ENCODE results near the gene PCNX3. TPM values are rescaled to one million over a fixed set of nuclear protein-coding genes. Genes with fewer than 3 reads are reported as not detected.
"Not testable (repeated sequence)": the region's sequence is repeated elsewhere in the genome, so short reads cannot be mapped to it uniquely, and the experiment has no call there.

Gene PCNX3
- total RNA-seq, 1 donor from 2014 or later, result 30.6 TPM

DNA sequence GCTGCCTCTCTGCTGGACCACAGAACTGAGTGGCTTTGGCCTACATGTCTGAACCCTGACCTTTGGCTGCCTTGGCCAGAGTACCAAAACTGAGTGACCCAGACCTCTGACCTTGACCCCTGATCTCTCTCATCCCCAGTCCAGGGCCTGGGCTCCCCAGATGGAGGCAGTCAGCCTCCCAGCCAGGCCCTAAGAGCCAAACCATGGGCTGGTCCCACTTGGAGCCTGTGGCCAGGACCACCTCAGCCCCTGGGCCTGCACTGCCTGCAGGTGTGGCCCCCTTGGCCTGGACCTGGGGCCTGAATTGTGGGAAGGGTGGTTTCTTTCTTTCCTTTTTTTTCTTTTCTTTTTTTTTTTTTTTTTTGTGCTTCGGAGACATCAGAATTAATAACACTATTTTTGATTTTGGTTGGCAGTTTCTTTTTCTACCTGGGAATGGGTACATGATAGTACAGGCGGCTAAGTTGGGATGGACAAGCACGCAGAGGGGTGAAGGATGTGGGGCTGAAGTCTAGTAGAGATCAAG is 21.5 kb downstream of the PCNX3 start:
- DNase-seq (ENCODE audit: low spot score), result no peak

DNA sequence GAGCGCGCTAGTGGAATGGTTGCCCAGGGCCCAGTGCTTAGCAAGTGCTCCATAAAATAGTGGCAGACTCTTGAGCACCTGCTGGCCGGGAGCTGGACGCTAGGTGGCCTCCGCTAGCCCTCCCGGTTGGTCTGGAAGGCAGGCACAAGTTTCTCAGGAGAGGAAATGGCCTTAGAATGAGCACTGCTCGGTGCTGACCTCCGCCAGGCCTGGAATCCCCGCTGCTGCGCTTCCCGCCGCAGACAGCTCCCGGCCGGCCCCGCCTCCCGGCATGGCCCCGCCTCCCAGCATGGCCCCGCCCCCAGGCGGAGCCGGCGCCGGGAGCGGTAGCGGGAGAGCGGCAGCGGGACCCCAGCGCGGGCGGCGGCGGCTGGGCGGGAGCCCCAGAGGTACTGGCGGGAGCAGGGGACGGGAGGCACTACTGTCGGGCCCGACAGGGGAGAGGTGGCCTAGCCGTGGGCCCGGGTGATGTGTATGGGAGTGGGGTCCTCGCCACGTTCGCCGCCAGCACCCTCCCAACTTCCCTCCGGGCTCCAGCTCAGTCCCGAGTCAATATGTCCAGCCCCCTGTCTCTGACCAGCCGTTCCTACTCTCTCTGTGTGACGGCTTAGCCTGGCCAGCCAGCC is 22.3 kb downstream of the PCNX3 start, which contains the start of gene SIPA1:
Gene SIPA1, plus strand, starts transcription at position 308 of the 626 bp plus-strand sequence. CDS start 2,821 bp downstream, outside the sequence.
- peak; percentile 94 for DNase-seq (ENCODE audit: low spot score)

DNA sequence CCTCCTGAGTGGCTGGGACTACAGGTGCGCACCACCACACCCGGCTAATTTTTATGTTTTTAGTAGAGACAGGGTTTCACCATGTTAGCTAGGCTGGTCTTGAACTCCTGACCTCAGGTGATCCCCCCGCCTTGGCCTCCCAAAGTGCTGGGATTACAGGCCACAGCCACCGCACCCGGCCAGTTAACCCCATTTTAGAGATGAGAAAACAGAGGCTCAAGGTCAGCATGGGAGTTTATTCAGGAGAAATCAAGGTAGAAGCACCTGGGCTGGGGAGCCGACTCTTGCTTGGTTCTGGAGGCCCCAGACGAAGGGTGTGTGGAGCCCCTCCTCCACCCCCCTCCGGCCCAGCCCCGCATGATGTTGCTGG is 23.6 kb downstream of the PCNX3 start:
- not testable (repeated sequence) for DNase-seq (ENCODE audit: low spot score)

DNA sequence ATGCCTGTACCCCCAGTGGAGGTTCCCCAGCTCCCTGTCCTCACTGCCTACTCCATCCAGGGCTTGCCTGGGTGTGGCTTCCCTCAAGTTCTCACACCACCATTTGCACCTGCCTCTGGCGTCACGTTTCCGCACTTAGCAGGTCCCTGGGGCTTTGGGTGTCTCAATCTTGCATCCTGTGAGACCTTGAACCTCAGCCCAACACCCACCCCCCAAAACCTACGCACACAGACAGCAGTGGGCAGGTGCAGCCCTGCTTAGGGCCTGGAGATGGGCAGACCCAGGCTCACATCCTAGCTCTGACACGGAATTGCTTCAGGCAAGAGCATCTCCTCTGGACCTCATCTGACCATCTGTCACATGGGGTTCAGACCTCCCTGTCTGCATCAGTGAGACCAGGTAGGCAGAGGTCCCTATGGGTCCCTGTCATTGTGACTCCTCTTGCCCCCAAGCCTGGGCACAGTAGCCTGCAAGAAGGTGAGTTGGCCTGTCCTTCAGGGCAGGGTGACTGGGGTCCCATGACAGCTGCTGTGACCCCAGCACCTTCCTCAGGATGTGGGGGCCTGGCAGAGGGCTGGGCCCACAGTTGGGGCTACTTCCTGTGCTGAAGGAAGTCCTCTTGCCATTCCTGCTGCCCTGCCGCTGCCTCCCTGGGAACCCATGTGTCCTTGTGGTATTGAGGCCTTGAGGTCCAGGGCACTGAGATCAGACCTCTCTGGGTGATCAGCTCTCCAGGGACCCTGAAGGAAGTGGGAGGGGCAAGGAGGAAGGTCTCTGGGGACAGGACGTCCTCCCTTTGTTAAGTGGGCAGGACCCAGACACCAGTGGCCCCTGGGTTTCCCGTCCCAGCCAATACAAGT is 24.3 kb downstream of the PCNX3 start:
- DNase-seq (ENCODE audit: low spot score), result no peak

DNA sequence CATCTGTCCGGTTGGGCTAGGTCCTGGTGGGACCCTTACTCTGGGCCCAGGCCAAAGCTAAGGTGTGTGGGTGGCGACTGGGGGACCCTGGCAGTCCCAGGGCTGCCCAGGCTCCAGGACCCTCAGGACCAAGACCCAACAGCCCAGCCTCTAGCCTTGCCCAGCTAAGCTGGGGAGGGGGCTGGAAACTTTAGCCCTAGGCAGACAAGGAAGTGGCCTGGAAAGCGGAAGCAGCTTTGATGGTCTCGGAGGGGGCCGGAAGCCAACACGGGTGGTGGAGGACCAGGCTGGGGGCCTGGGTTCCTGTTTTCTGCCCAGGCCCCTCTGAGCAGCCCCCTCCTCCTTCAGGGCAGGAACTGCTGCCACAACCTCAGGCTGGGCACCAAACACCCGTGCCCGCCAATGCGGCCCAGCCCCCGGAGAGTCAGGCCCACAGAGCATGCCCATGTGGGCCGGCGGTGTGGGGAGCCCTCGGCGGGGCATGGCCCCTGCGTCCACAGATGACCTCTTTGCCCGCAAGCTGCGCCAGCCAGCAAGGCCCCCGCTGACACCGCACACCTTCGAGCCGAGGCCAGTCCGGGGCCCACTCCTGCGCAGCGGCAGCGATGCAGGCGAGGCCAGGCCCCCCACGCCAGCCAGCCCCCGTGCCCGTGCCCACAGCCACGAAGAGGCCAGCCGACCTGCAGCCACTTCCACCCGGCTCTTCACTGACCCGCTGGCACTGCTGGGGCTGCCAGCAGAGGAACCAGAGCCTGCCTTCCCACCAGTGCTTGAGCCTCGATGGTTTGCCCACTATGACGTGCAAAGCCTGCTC is 25.1 kb downstream of the PCNX3 start:
- no peak for DNase-seq (ENCODE audit: low spot score)

DNA sequence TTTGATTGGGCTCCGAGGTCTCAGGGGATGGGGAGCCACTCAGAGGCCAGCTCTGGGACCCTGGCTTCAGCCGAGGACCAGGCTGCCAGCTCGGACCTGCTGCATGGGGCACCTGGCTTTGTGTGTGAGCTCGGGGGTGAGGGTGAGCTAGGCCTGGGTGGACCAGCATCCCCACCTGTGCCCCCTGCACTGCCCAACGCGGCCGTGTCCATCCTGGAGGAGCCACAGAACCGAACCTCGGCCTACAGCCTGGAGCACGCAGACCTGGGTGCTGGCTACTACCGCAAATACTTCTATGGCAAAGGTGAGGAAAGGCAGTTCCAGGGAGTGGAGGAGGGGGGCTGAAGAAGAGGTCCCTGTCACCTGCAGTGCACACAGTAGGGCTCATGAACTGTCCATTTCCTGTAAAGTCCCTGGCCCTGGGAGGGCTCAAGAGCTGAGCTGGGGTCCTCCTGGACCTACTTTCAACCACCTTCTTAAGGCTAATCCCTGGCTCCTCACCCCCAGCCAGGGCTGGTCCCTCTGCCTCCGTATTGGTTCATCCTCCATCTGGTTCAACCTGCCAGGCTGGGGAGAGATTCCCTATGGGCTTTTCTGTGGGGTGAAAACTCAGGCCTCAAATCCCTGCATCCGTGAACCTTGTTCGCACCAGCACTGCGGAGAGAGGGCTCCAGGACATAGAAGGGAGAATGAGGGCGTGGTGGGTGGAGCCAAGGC is 25.9 kb downstream of the PCNX3 start:
- no peak for DNase-seq (ENCODE audit: low spot score)

DNA sequence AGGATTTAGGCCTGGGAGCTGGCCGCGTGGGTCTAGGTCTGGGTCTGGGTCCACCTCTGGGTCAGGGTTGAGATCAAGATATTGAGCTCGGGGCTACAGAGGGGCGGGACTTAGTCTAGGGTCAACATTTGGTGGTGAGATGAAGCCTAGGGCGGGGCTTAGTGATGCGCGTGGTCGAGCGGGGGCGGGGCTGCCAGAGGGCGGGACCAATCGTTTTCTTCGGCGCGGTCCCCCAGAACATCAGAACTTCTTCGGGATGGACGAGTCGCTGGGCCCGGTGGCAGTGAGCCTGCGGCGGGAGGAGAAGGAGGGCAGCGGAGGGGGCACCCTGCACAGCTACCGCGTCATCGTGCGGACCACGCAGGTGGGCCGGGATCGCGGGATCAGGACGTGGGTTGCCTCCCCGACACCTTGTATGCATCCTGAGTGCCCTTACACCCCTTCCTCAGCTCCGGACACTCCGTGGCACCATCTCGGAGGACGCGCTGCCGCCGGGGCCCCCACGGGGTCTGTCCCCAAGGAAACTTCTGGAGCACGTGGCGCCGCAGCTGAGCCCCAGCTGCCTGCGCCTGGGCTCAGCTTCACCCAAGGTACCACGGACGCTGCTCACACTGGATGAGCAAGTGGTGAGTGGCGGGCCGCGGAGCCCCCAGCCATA is 26.6 kb downstream of the PCNX3 start:
- DNase-seq (ENCODE audit: low spot score), result no peak

DNA sequence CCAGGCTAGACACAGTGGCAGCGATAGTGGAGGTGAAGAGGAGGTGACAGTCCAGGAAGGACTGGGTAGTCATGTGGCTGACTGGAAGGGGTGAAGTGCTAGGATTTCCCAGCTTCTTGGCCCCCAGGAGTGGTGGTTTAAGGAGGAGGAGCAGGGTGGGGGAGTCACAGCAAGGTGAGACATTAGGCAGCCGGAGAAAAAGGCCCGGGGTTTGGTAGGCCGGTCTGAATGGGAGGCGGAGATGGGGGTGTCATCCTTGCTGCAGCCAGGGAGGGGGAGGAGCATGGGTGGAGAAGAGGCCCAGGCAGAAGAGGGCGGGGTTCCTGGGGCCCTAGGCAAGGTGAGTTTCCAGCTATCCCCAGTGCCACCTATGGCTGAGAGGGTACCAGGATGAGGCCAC is 28.4 kb downstream of the PCNX3 start:
- DNase-seq (ENCODE audit: low spot score), result no peak

DNA sequence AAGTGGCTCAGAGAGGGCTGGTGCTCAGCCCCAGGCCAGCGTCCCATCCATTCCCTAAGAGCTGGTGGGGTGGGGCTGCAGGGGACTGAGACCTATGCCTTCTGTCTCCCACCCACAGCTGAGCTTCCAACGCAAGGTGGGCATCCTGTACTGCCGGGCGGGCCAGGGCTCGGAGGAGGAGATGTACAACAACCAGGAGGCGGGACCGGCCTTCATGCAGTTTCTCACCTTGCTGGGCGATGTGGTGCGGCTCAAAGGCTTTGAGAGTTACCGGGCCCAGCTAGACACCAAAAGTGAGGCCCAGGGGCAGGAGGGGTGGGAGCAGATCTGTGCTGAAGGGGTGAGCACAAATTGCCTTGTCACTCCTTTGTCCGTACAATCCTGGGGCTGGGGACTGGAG is 29.3 kb downstream of the PCNX3 start:
- DNase-seq (ENCODE audit: low spot score), result no peak

DNA sequence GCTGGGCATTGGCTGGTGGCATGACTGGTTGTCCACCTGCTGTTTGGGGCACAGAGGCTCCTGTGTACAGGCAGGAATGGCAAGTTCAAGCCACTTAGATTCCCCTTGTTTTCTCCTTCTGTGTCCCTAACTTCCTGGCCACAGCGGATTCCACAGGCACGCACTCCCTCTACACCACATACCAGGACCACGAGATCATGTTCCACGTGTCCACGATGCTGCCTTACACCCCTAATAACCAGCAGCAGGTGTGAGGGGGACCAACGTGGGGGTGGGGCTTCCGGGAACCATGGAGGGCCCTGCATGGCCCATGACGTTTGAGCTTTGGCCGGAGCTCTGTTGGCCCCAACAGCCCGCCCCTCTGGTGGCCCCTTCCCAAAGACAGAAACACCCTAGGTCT is 30.1 kb downstream of the PCNX3 start:
- DNase-seq (ENCODE audit: low spot score), result no peak

DNA sequence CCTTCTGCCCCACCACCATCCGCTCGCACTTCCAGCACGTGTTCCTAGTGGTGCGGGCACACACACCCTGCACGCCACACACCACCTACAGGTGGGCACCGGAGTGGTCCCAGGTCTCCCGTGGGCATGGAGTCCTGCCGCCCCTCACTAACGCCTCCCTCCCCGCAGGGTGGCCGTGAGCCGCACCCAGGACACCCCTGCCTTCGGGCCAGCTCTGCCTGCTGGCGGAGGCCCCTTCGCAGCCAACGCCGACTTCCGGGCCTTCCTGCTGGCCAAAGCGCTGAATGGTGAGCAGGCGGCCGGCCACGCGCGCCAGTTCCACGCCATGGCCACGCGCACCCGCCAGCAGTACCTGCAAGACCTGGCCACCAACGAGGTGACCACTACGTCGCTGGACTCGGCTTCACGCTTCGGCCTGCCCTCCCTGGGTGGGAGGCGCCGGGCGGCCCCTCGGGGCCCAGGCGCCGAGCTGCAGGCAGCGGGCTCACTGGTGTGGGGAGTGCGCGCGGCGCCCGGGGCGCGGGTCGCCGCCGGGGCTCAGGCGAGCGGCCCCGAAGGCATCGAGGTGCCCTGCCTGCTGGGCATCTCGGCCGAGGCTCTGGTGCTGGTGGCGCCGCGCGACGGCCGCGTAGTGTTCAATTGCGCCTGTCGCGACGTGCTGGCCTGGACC is 30.8 kb downstream of the PCNX3 start:
- DNase-seq (ENCODE audit: low spot score), result no peak

DNA sequence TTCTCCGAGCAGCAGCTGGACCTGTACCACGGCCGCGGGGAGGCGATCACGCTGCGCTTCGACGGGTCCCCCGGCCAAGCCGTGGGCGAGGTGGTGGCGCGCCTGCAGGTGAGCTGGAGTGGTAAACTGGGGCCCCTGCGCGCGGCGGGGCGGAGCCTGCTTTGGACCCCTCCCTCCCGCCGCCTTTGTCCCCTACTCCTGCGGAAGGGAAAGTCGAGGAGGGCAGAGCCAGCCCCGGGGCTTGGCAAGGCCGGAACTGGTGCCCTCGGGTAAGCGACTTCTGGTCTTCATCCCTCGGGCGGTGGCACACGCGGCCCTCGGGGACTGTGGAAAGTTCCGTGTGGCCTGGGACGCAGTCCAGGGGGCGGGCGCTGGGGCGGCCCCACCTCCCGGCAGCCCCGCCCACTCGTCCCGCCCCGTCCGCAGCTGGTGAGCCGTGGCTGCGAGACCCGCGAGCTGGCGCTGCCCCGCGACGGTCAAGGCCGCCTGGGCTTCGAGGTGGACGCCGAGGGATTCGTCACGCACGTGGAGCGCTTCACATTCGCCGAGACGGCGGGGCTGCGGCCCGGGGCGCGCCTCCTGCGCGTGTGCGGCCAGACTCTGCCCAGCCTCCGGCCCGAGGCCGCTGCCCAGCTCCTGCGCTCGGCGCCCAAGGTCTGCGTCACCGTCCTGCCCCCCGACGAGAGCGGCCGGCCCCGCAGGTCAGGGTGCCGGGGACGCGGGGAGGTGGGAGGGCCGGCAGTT is 31.6 kb downstream of the PCNX3 start:
- no peak for DNase-seq (ENCODE audit: low spot score)

DNA sequence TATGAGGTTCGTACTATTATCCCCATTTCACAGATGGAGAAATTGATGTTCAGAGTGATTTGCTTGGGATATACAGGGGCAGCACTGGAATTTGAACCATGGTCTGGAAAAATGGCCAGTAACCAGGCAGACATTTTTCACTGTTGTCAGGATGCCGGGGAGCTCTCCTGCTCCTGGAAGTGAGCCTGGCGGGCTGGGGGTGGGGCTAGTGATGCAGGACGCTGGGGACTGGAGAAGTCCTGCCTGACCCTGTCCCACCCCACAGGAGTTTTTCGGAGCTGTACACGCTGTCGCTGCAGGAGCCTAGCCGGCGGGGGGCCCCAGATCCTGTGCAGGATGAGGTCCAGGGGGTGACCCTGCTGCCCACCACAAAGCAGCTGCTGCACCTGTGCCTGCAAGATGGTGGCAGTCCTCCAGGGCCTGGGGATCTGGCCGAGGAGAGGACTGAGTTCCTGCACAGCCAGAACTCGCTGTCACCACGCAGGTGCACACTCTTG is 33.5 kb downstream of the PCNX3 start:
- DNase-seq (ENCODE audit: low spot score), result no peak

DNA sequence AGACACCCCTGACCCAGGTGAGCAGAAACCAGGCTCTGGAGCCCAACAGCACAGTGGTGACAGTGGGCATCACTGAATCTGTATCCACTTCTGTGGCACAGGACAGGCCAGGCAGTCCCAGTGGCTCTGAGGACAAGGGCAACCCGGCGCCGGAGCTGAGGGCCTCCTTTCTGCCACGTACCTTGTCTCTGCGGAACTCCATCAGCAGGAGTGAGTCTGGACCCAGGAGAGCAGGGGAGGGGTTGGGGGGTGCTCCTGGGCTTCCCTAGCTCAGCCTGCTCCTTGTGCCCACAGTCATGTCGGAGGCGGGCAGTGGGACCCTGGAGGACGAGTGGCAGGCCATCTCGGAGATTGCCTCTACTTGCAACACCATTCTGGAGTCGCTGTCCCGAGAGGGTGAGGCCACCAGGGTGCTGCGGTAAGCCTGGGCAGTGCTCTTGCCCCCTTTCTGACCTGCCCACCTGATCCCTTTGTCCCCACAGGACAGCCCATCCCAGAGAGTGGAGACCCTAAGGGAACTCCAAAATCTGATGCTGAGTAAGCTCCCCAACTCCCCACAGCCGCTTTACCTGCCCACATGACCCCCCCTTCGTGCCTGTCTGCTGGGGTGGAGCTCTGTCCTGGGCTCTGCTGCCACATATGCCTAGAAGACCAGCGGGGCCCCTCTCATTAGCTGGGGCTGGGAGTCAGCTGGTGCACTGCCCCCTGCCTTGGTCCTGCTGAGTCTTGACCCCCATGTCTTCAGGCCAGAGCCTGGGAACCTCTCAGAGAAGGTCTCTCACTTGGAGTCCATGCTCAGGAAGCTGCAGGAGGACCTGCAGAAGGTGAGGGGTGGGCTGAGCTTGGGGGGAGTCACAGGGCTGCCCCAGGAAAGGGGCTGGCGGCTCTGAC is 34.3 kb downstream of the PCNX3 start:
- no peak for DNase-seq (ENCODE audit: low spot score)

DNA sequence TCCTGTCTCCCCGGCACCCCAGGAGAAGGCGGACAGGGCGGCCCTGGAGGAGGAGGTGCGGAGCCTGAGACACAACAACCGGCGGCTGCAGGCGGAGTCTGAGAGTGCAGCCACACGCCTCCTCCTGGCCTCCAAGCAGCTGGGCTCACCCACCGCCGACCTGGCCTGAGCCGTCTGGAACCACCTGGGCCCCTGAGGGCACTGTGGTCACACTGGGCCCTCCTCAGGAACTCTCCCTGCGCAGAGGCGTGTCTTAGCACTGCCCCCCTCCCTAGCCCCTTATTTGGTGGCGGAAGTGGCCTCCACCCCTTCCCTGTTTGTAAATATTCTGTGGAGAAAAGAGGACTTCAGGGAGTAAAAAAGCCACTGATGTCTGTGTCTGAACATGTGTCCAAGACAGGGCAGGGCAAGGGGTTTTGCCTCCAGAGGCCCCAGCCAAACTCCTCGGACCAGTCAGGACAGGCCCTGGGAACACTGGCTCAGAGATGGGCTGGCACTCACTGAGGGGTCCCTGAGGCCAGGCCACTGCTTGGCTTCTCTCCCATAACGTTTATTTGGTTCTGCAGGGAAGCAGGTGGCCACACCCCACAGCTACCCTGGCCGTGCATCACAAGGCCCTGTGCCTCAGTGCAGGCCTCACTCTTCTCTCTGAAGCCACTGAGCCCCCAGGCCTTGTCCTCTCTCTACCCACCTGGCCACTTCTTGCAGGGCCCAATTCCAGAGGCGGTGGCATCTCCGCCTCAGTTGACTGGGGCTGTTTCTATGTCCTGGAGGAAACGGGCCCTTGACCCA is 35.2 kb downstream of the PCNX3 start:
- DNase-seq (ENCODE audit: low spot score), result no peak

DNA sequence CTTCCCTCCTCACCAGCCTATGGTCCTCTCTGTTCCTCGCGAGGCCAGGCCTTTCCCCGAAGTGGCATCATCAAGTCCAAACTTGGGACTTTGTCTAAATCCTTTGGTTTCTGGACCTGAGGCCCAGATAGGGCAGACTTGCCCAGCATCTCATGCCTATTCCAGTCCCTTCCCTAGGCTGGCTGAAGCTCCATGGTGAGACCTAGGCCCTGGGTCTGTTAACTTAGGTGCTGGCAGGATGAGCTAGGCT is 35.7 kb downstream of the PCNX3 start:
- no peak for DNase-seq (ENCODE audit: low spot score)
